GM12878 (cell line): ENCODE data around the gene GTF3C1. TPM values are rescaled to one million over a fixed set of nuclear protein-coding genes. Genes with fewer than 3 reads are reported as not detected.
A peak's percentile ranks its signal among the peaks of the same experiment; 100 is the strongest.
"Not testable (repeated sequence)": the region's sequence is repeated elsewhere in the genome, so short reads cannot be mapped to it uniquely, and the experiment has no call there.

Experiments used
- ATAC-seq: fragments of 200-7000 bp; cut with Tn5 transposase; 3 replicates; pipeline ENCODE4 v1.9.1; 2020; ENCODE audit warnings: mild to moderate bottlenecking, moderate library complexity
- BruUV-seq: library from RNA; stranded (reverse); fragments of 400-500 nt; replicated peaks from 2 replicates; lab custom pipeline; 2021; lab: Mats Ljungman, UMichigan
- CTCF ChIA-PET: fragments of 300-600 bp; sonication (Branson Sonifier 250); formaldehyde crosslinking; extraction: SDS; loops from one replicate; lab custom pipeline; 2021; ENCODE audit warnings: inconsistent platforms; lab: Yijun Ruan, JAX
- POLR2A ChIA-PET: fragments of 350-600 bp; formaldehyde crosslinking; extraction: SDS; loops from one replicate; lab custom pipeline; 2021; ENCODE audit warnings: inconsistent platforms; lab: Charles Lee
- RAD21 ChIA-PET: fragments of 300-600 bp; sonication (Branson Sonifier 250); formaldehyde crosslinking; loops from one replicate; lab custom pipeline; 2023; ENCODE audit warnings: antibody characterized with exemption; ENCODE audit not compliant: unreplicated experiment; lab: Charles Lee
- SMC1A ChIA-PET: fragments of 300-600 bp; sonication (Branson Sonifier 250); formaldehyde crosslinking; loops from one replicate; lab custom pipeline; 2023; ENCODE audit not compliant: unreplicated experiment, uncharacterized antibody; lab: Charles Lee
- DNase-seq: peaks from one replicate; pipeline ENCODE4 v3.0.0-alpha.2; 2011; ENCODE audit warnings: low read depth, low spot score
- FAIRE-seq: peaks from 3 replicates; lab custom pipeline; 2011; peaks lifted over from hg19 to GRCh38; lab: Jason Lieb, UNC
- H2AFZ ChIP-seq: 2 replicates; pipeline ENCODE4 v1.6.0; 2011; ENCODE audit warnings: low read depth, low read length, control low read depth; ENCODE audit not compliant: control insufficient read depth
- H3K27ac ChIP-seq: 2 replicates; pipeline ENCODE4 v1.5.1; 2011; ENCODE audit warnings: control low read depth; ENCODE audit not compliant: control insufficient read depth, insufficient read depth
- H3K27me3 ChIP-seq, 2 experiments: replicated peaks in 1 of 2; 2 replicates each; pipeline versions ENCODE4 v1.6.0 to v1.6.1; 2011; ENCODE audit warnings: low read length in 1 of 2; ENCODE audit not compliant: control insufficient read depth in 2 of 2, insufficient read depth in 2 of 2
- H3K36me3 ChIP-seq, 2 experiments: 2 replicates each; pipeline ENCODE4 v1.5.1; 2011; ENCODE audit warnings: low read length in 1 of 2; ENCODE audit not compliant: control insufficient read depth in 2 of 2, insufficient read depth in 2 of 2
- H3K4me1 ChIP-seq: 2 replicates; pipeline ENCODE4 v1.6.1; 2011; ENCODE audit warnings: mild to moderate bottlenecking, low read length, moderate library complexity, mixed read lengths; ENCODE audit not compliant: control insufficient read depth, insufficient read depth
- H3K4me2 ChIP-seq: 2 replicates; pipeline ENCODE4 v1.6.0; 2011; ENCODE audit warnings: control low read depth; ENCODE audit not compliant: control insufficient read depth, insufficient read depth
- H3K4me3 ChIP-seq: fragments of 200-600 bp; sonication (generic); 2 replicates; pipeline ENCODE4 v1.5.1; 2016
- H3K79me2 ChIP-seq: 2 replicates; pipeline ENCODE4 v1.6.0; 2011; ENCODE audit warnings: low read length; ENCODE audit not compliant: control insufficient read depth, insufficient read depth
- H3K9ac ChIP-seq: 2 replicates; pipeline ENCODE4 v1.8.0; 2011; ENCODE audit warnings: low read length, control low read depth, mixed read lengths; ENCODE audit not compliant: control insufficient read depth, insufficient read depth
- H3K9me3 ChIP-seq: replicated peaks from 3 replicates; pipeline ENCODE4 v1.5.1; 2011; ENCODE audit warnings: mild to moderate bottlenecking, low read length; ENCODE audit not compliant: control insufficient read depth, insufficient read depth
- H4K20me1 ChIP-seq: 2 replicates; pipeline ENCODE4 v1.6.0; 2011; ENCODE audit not compliant: control insufficient read depth, insufficient read depth
- POLR2A ChIP-seq: IDR thresholded peaks from 2 replicates; pipeline ENCODE4 v1.6.1; 2011; ENCODE audit warnings: low read depth, mild to moderate bottlenecking, low read length
- TCF7 ChIP-seq: IDR thresholded peaks from 2 replicates; pipeline ENCODE4 v1.6.1; 2014; ENCODE audit warnings: antibody characterized with exemption, borderline replicate concordance
- WGBS: methylation state at CpG from one replicate; pipeline ENCODE4 v1.1.6; 2016; ENCODE audit warnings: low lambda C conversion rate; ENCODE audit not compliant: insufficient replicate concordance, insufficient coverage; ENCODE audit errors: missing lambda C conversion rate; 5-methylcytosine and 5-hydroxymethylcytosine counted together
- in situ Hi-C: fragments of 300-500 bp; cut with MboI; formaldehyde crosslinking; loops from 9 replicates; pipeline ENCODE4 v1.14.3; 2018; ENCODE audit warnings: mixed read lengths
- intact Hi-C: fragments of 100-400 bp; cut with micrococcal nuclease; formaldehyde crosslinking; loops from one replicate; pipeline ENCODE4 v1.14.2; 2022; ENCODE audit not compliant: unreplicated experiment
- polyA plus RNA-seq, 11 experiments: library from polyadenylated mRNA; depleted of rRNA in 4 of 11; unstranded in 6 of 11; stranded (reverse) in 5 of 11; fragments of >200 nt; fragmentation: Nextera tagmentation in 4 of 11; fragmentation: Illumina TruSeq in 1 of 11; extraction: Ambion mirVana in 4 of 11; extraction: Trizol in 1 of 11; gene quantifications; 1 replicate in 1 of 11; 2 replicates in 10 of 11; pipeline versions ENCODE4 v1.2.1 to v1.2.3, GENCODE V29; 2011 to 2016; ENCODE audit warnings: inconsistent platforms in 2 of 11, missing spikeins in 2 of 11, low read depth in 1 of 11
- total RNA-seq, 4 experiments: library from RNA; depleted of rRNA in 3 of 4; stranded (reverse); fragments of >200 nt in 3 of 4; fragmentation: Illumina TruSeq in 1 of 4; extraction: Trizol in 1 of 4; gene quantifications; 2 replicates each; pipeline versions ENCODE4 v1.2.1 to v1.2.3, GENCODE V29; 2013 to 2021

Gene GTF3C1
- total and polyA plus RNA-seq, 10 of the 15 experiments (the other 5 are each of a cell fraction or from before 2014, with no cell fraction given) = 0.98 to 60.9 (median 34.3) TPM

DNA sequence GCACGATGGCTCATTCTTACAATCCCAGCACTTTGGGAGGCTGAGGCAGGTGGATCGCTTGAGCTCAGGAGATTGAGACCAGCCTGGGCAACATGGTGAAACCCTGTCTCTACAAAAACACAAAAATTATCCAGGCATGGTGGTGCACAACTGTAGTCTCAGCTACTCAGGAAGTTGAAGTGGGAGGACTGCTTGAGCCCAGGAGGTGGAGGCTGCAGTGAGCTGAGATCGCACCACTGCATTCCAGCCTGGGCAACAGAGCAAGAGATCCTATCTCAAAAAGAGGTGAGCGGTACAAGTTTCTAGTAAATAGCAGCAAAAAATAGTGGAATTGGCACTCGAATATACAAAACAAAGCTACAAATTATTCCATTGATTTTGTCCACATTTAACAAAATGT is 116.5 kb downstream of the GTF3C1 start:
- H3K4me3 ChIP-seq, intact Hi-C loops, POLR2A ChIA-PET, H3K4me2 ChIP-seq, H2AFZ ChIP-seq, RAD21 ChIA-PET, FAIRE-seq, DNase-seq, H4K20me1 ChIP-seq, in situ Hi-C loops, H3K27me3 ChIP-seq, BruUV-seq, ATAC-seq, H3K9me3 ChIP-seq, H3K9ac ChIP-seq: not testable (repeated sequence)
- WGBS = 41% methylated on average over 5 of the region's 5 CpGs
- SMC1A ChIA-PET = interaction anchor here (0.9 to 11.7 kb wide), 4 partner anchors 11 to 58 kb away, joined by 3 to 161 read pairs (median 8); partner anchors contain the start of gene IL21R
- CTCF ChIA-PET = interaction anchor here (1.7 kb wide), 1 partner anchor 18 kb away, joined by 4 read pairs; no protein-coding TSS in a partner anchor
- Histone ChIP-seq H3K79me2 (peaks cover 60% of the 10 kb centered on the region), H3K4me1 (peaks cover 47% of the 10 kb centered on the region), H3K36me3 (peaks cover 50 to 69% of the 10 kb centered on the region in 2 experiments), H3K27ac (peak overlapping the region; percentile 88; the same call in 1 of the 2 replicates)

DNA sequence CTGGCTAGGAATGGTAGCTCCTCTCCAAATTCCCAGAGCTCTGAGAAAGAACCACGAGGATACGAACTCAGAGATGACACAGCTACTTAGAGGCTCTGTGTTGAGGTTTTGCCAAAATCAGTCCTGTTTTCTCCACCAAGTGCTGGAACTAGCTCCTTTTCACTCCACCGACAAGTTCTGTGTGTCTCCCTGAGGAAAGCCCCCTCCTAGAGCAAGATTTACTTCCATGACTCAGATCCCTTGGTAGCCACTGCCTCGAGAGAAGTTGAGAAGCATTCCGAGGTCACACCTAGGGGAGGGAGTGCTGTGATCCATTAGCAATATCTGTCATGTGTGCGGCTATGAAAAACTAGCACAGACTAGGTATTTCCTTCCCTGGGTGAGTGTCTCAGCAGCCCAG is 117.2 kb downstream of the GTF3C1 start:
- CTCF ChIA-PET = interaction anchor here (1.7 kb wide), 1 partner anchor 18 kb away, joined by 4 read pairs; no protein-coding TSS in a partner anchor
- Histone ChIP-seq H2AFZ (no peak overlapping the region), H3K9me3 (no peaks in the 10 kb centered on the region), H3K9ac (0 out of 2 replicates have a peak overlapping the region, but pooled peaks have one; percentile 26), H3K4me2 (no peak overlapping the region), H3K4me3 (no peak overlapping the region), H3K4me1 (peaks cover 52% of the 10 kb centered on the region), H3K36me3 (peaks cover 46 to 67% of the 10 kb centered on the region in 2 experiments), H3K79me2 (peaks cover 64% of the 10 kb centered on the region), H3K27ac (peak overlapping the region; percentile 88), H3K27me3 (no peaks in the 10 kb centered on the region), H4K20me1 (no peaks in the 10 kb centered on the region)
- intact Hi-C loops (no loop called here), in situ Hi-C loops (no loop called here)
- SMC1A ChIA-PET = interaction anchor here (2.5 to 11.7 kb wide), 2 partner anchors 12 to 28 kb away, joined by 11 to 161 read pairs; partner anchors contain the start of gene IL21R
- DNase-seq (no peak), ATAC-seq (no peak), FAIRE-seq (no peak)
- 25% methylated on average over 6 of the region's 6 CpGs for WGBS
- BruUV-seq = no TSS peak
- RAD21 ChIA-PET = no interaction called here
- TF ChIP-seq TCF7 (no peak), POLR2A (peak; percentile 12; the same call in 1 of the 2 replicates)
- POLR2A ChIA-PET = interaction anchor here (1.2 kb wide), 1 partner anchor 34 kb away, joined by 3 read pairs; no protein-coding TSS in a partner anchor
